GM12892 (cell line): ENCODE results near the gene RFC3.

Experiments
- POLR2A ChIP-seq: IDR thresholded peaks from 2 replicates; pipeline ENCODE4 v1.6.1; 2011; ENCODE audit warnings: low read depth, low read length, control low read depth
- POLR2AphosphoS5 ChIP-seq: IDR thresholded peaks from 2 replicates; pipeline ENCODE4 v1.6.1; 2011; ENCODE audit warnings: low read depth, low read length, control low read depth
- TAF1 ChIP-seq: IDR thresholded peaks from 2 replicates; pipeline ENCODE4 v1.6.1; 2011; ENCODE audit warnings: low read depth, mild to moderate bottlenecking, control low read depth, low read length, borderline replicate concordance

DNA sequence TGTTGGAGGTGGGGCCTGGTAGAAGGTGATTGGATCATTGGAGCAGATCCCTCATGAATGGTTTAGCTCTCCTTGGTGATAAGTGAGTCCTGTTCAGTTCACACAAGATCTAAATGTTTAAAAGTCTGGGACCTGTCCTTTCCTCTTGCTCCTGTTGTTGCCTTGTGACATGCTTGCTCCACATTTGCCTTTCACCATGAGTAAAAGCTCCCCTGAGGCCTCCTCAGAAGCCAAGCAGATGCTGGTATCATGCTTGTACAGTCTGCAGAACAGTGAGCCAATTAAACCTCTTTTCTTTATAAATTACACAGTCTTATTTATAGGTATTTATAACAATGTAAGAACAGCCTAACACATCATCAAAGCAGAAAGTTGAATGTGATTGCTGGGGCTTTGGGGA is 24.2 kb upstream of the RFC3 start:
- no peak for TF ChIP-seq POLR2AphosphoS5
- no peak for TF ChIP-seq POLR2A
- no peak for TF ChIP-seq TAF1
